B cell (primary cell): ENCODE data around the gene CASR. TPM values are rescaled to one million over a fixed set of nuclear protein-coding genes. Genes with fewer than 3 reads are reported as not detected.

Experiments
- ATAC-seq: fragments of 200-7000 bp; cut with Tn5 transposase; one replicate; pipeline ENCODE4 v1.10.0; 2021; ENCODE audit warnings: low read depth, mild to moderate bottlenecking, moderate number of reproducible peaks, moderate library complexity
- CTCF ChIA-PET: fragments of 350-600 bp; sonication (Branson Sonifier 250); formaldehyde crosslinking; loops from one replicate; lab custom pipeline; 2021; ENCODE audit warnings: antibody characterized with exemption, inconsistent platforms; lab: Charles Lee
- POLR2A ChIA-PET: fragments of 350-600 bp; sonication (Branson Sonifier 250); formaldehyde crosslinking; loops from one replicate; lab custom pipeline; 2021; ENCODE audit warnings: antibody characterized with exemption; lab: Charles Lee
- DNase-seq: peaks from one replicate; pipeline ENCODE4 v3.0.0; 2013
- H2AFZ ChIP-seq: 2 replicates; pipeline ENCODE4 v1.6.1; 2012; ENCODE audit warnings: mild to moderate bottlenecking, low read depth, low read length; ENCODE audit not compliant: insufficient read depth, poor library complexity, severe bottlenecking
- H3K27ac ChIP-seq, 2 donors: 1 replicate in 1 of 2; 2 replicates in 1 of 2; pipeline ENCODE4 v1.5.1; 2012 to 2013; ENCODE audit warnings: low read length in 2 of 2, mild to moderate bottlenecking in 2 of 2, moderate library complexity in 1 of 2
- H3K27me3 ChIP-seq, 4 experiments: fragments of 200-600 bp in 1 of 4; sonication (generic) in 1 of 4; replicated peaks in 1 of 4; 1 replicate in 2 of 4; 2 replicates in 2 of 4; pipeline versions ENCODE4 v1.6.1 to v1.7.0; 2013 to 2016; ENCODE audit warnings: low read length in 3 of 4, mild to moderate bottlenecking in 2 of 4, mixed read lengths in 1 of 4, moderate library complexity in 1 of 4; ENCODE audit not compliant: insufficient read depth in 4 of 4, control insufficient read depth in 3 of 4; ENCODE audit errors: control extremely low read depth in 1 of 4
- H3K36me3 ChIP-seq, 2 experiments: replicated peaks in 1 of 2; 1 replicate in 1 of 2; 2 replicates in 1 of 2; pipeline versions ENCODE4 v1.6.1 to v1.7.1; 2013; ENCODE audit warnings: low read length in 1 of 2; ENCODE audit not compliant: insufficient read depth in 2 of 2, control insufficient read depth in 1 of 2; ENCODE audit errors: control extremely low read depth in 1 of 2, extremely low read depth in 1 of 2
- H3K4me1 ChIP-seq, 2 donors: fragments of 200-600 bp in 1 of 2; sonication (generic) in 1 of 2; 1 replicate in 1 of 2; 2 replicates in 1 of 2; pipeline versions ENCODE4 v1.5.1 to v1.6.1; 2013 to 2017; ENCODE audit warnings: low read length in 2 of 2; ENCODE audit not compliant: control insufficient read depth in 2 of 2, insufficient read depth in 2 of 2
- H3K4me2 ChIP-seq: replicated peaks from 2 replicates; pipeline ENCODE3; 2012; ENCODE audit warnings: mild to moderate bottlenecking, low read depth, low read length; ENCODE audit not compliant: poor library complexity, severe bottlenecking
- H3K4me3 ChIP-seq, 5 experiments: fragments of 200-600 bp in 1 of 5; sonication (generic) in 1 of 5; 1 replicate in 3 of 5; 2 replicates in 2 of 5; pipeline versions ENCODE4 v1.5.1 to v1.7.0; 2011 to 2016; ENCODE audit warnings: low read length in 4 of 5, mild to moderate bottlenecking in 4 of 5, low read depth in 2 of 5, control low read depth in 1 of 5, moderate library complexity in 1 of 5; ENCODE audit not compliant: insufficient read depth in 1 of 5; ENCODE audit errors: control extremely low read depth in 1 of 5, extremely low read depth in 1 of 5
- H3K79me2 ChIP-seq: fragments of 200-600 bp; sonication (generic); one replicate; pipeline ENCODE4 v1.6.0; 2016; ENCODE audit warnings: low read length; ENCODE audit not compliant: control insufficient read depth, insufficient read depth
- H3K9ac ChIP-seq: fragments of 200-600 bp; sonication (generic); 2 replicates; pipeline ENCODE4 v1.6.1; 2017; ENCODE audit warnings: mild to moderate bottlenecking, low read length, moderate library complexity
- H3K9me3 ChIP-seq, 3 donors: one replicate each; pipeline versions ENCODE4 v1.6.1 to v1.7.1; 2013; ENCODE audit warnings: low read length in 2 of 3; ENCODE audit not compliant: control insufficient read depth in 2 of 3, insufficient read depth in 1 of 3; ENCODE audit errors: control extremely low read depth in 1 of 3
- H4K20me1 ChIP-seq: 2 replicates; pipeline ENCODE4 v1.6.0; 2012; ENCODE audit warnings: mild to moderate bottlenecking, low read length; ENCODE audit not compliant: insufficient read depth, control insufficient read depth, poor library complexity, severe bottlenecking
- H3K27ac Mint-ChIP-seq: one replicate; pipeline ENCODE4 v1.8.0; 2021; ENCODE audit warnings: mixed read lengths
- H3K27me3 Mint-ChIP-seq: one replicate; pipeline ENCODE4 v1.8.0; 2021; ENCODE audit warnings: mixed read lengths
- H3K4me1 Mint-ChIP-seq: one replicate; pipeline ENCODE4 v1.8.0; 2021; ENCODE audit warnings: mixed read lengths
- H3K4me3 Mint-ChIP-seq: one replicate; pipeline ENCODE4 v1.8.0; 2021; ENCODE audit warnings: mixed read lengths
- H3K9me3 Mint-ChIP-seq: one replicate; pipeline ENCODE4 v1.8.0; 2022; ENCODE audit warnings: mixed read lengths; ENCODE audit not compliant: insufficient read depth
- CTCF ChIP-seq: fragments of 200-600 bp; IDR thresholded peaks from one replicate; pipeline ENCODE4 v1.8.0; 2022; ENCODE audit warnings: antibody characterized with exemption, mild to moderate bottlenecking
- EZH2 ChIP-seq: IDR thresholded peaks from 2 replicates; pipeline ENCODE4 v1.6.1; 2012; ENCODE audit warnings: borderline replicate concordance, low read depth, mild to moderate bottlenecking, moderate library complexity, low read length; ENCODE audit not compliant: insufficient read depth, poor library complexity, severe bottlenecking
- WGBS: methylation state at CpG from one replicate; pipeline ENCODE4 v1.1.5; 2013; ENCODE audit warnings: missing lambda C conversion rate; ENCODE audit not compliant: insufficient coverage; 5-methylcytosine and 5-hydroxymethylcytosine counted together
- intact Hi-C: fragments of 100-400 bp; cut with micrococcal nuclease; formaldehyde crosslinking; loops from one replicate; pipeline ENCODE4 v1.10.0; 2022
- polyA plus RNA-seq: library from polyadenylated mRNA; depleted of rRNA; stranded (reverse); fragments of >200 nt; gene quantifications from 2 replicates; pipeline ENCODE4 v1.2.3, GENCODE V29; 2012
- total RNA-seq, 2 donors: library from RNA; stranded (reverse); fragments of 120-200 nt in 1 of 2; gene quantifications; 1 replicate in 1 of 2; 2 replicates in 1 of 2; pipeline versions ENCODE4 v1.2.3 to v1.2.4, GENCODE V29; 2013 to 2022

The CASR gene
- total and polyA plus RNA-seq, 2 donors (not counting 1 experiment from before 2014, with no cell fraction given), result not detected

- Mint-ChIP-seq H3K4me1 (no peaks in the 10 kb centered on the region), H3K4me3 (no peak overlapping the region), H3K9me3 (no peaks in the 10 kb centered on the region), H3K27me3 (peaks cover 22% of the 10 kb centered on the region), H3K27ac (no peak overlapping the region)
- ATAC-seq (no peak), DNase-seq (no peak)
- POLR2A ChIA-PET, result no interaction called here
- Histone ChIP-seq H3K9ac (no peak overlapping the region), H3K4me2 (no peak overlapping the region), H3K4me3 (no peak overlapping the region), H2AFZ (no peak overlapping the region), H3K27me3 (peaks cover 0 to 10% (median 0%) of the 10 kb centered on the region in 4 experiments), H4K20me1 (no peaks in the 10 kb centered on the region), H3K27ac (no peak overlapping the region), H3K9me3 (no peaks in the 10 kb centered on the region), H3K79me2 (no peaks in the 10 kb centered on the region), H3K36me3 (no peaks in the 10 kb centered on the region), H3K4me1 (no peaks in the 10 kb centered on the region)
- 93% methylated on average over 2 of the region's 4 CpGs for WGBS
- intact Hi-C loops, result no loop called here
- TF ChIP-seq EZH2, result no peak
- no peak for TF ChIP-seq CTCF
- CTCF ChIA-PET, result no interaction called here
These were observed 31.2 kb downstream of the CASR start for GRCh38 chr3:122214711-122215110.

GRCh38 chr3:122215592-122216298 lies 32.3 kb downstream of the CASR start:
- DNase-seq (no peak), ATAC-seq (no peak)
- Histone ChIP-seq H3K4me3 (no peak overlapping the region), H3K79me2 (no peaks in the 10 kb centered on the region), H3K4me2 (no peak overlapping the region), H3K4me1 (no peaks in the 10 kb centered on the region), H3K27me3 (peaks cover 0 to 10% (median 0%) of the 10 kb centered on the region in 4 experiments), H3K27ac (no peak overlapping the region), H3K9ac (no peak overlapping the region), H2AFZ (no peak overlapping the region), H3K36me3 (no peaks in the 10 kb centered on the region), H4K20me1 (no peaks in the 10 kb centered on the region), H3K9me3 (no peaks in the 10 kb centered on the region)
- 92% methylated on average over 1 of the region's 2 CpGs for WGBS
- H3K4me3 Mint-ChIP-seq, result no peak overlapping the region
- peaks cover 27% of the 10 kb centered on the region for H3K27me3 Mint-ChIP-seq
- intact Hi-C loops, result no loop called here
- ChIA-PET CTCF (interaction anchor here (0.8 kb wide), 1 partner anchor 32 kb away, joined by 3 read pairs; no protein-coding TSS in a partner anchor), POLR2A (no interaction called here)
- H3K9me3 Mint-ChIP-seq, result no peaks in the 10 kb centered on the region
- H3K4me1 Mint-ChIP-seq, result no peaks in the 10 kb centered on the region
- no peak overlapping the region for H3K27ac Mint-ChIP-seq
- no peak for TF ChIP-seq CTCF
- no peak for TF ChIP-seq EZH2
